Right cardiac atrium (tissue), 5 donors: ENCODE results near the gene VSIG8. TPM values are rescaled to one million over a fixed set of nuclear protein-coding genes. Genes with fewer than 3 reads are reported as not detected.

ENCODE experiments used
- ATAC-seq, 2 donors: fragments of 200-7000 bp; cut with Tn5 transposase; one replicate each; pipeline versions ENCODE4 v1.8.0 to v1.9.1; 2020; ENCODE audit warnings: moderate library complexity in 2 of 2, mild to moderate bottlenecking in 1 of 2
- DNase-seq, 3 donors: peaks; one replicate each; pipeline ENCODE4 v3.0.0-alpha.2; 2020
- H3K27ac ChIP-seq: one replicate; pipeline ENCODE4 v1.5.1; 2013; ENCODE audit warnings: mild to moderate bottlenecking, low read length, control low read depth, moderate library complexity
- H3K27me3 ChIP-seq: one replicate; pipeline ENCODE4 v1.6.1; 2013; ENCODE audit not compliant: control insufficient read depth, insufficient read depth
- H3K4me1 ChIP-seq: one replicate; pipeline ENCODE4 v1.6.1; 2013; ENCODE audit warnings: low read length; ENCODE audit not compliant: control insufficient read depth, insufficient read depth
- H3K4me3 ChIP-seq: one replicate; pipeline ENCODE4 v1.5.1; 2013; ENCODE audit warnings: low read length, control low read depth
- H3K9me3 ChIP-seq: one replicate; pipeline ENCODE4 v1.6.1; 2013; ENCODE audit warnings: low read length; ENCODE audit not compliant: control insufficient read depth
- WGBS: extraction: QIAGEN DNeasy Blood & Tissue Kit; methylation state at CpG from one replicate; pipeline ENCODE4 v1.1.7; 2013; 5-methylcytosine and 5-hydroxymethylcytosine counted together
- intact Hi-C, 4 donors: fragments of 100-400 bp; cut with DNase I; formaldehyde crosslinking; loops; one replicate each; pipeline versions ENCODE4 v1.11.0 to v1.14.0; 2022 to 2023
- polyA plus RNA-seq: library from polyadenylated mRNA; stranded (reverse); fragments of 200-250 nt; gene quantifications from one replicate; pipeline ENCODE4 v1.2.3, GENCODE V29; 2013
- total RNA-seq, 4 donors: library from RNA; stranded (reverse); fragmentation: NEBNext Ultra II Directional; extraction: Animal tissue kit (Norgen Biotek cat#: 25700); gene quantifications; one replicate each; pipeline ENCODE4 v1.2.1, GENCODE V29; 2021
- donor health status: healthy with polysubstance abuse.
- donor health status: DM: no; HTN: yes; CAD: no.
- donor health status: DM: no; HTN: no; CAD: no.
- donor health status: DM: no; HTN: yes; CAD: no; lungs with severe emphysema.
- donor health status: DM: yes; HTN: yes; CAD: no.

Gene VSIG8
- total and polyA plus RNA-seq, 5 donors: 0.07 to 0.23 (median 0.19) TPM; not detected in 2

- H3K4me3 ChIP-seq: no peak overlapping the region
- no peak for DNase-seq
- no peaks in the 10 kb centered on the region for H3K27me3 ChIP-seq
- intact Hi-C loops: no loop called here
- H3K27ac ChIP-seq: no peak overlapping the region
- 89% methylated on average over 3 of the region's 3 CpGs for WGBS
- H3K9me3 ChIP-seq: no peaks in the 10 kb centered on the region
- no peak for ATAC-seq
- H3K4me1 ChIP-seq: peaks cover 10% of the 10 kb centered on the region
Observed at GRCh38 chr1:159897962-159898361, 35.5 kb upstream of the VSIG8 start.

GRCh38 chr1:159896546-159896930 lies 34.1 kb upstream of the VSIG8 start:
- Histone ChIP-seq H3K4me3 (no peak overlapping the region), H3K9me3 (no peaks in the 10 kb centered on the region), H3K27ac (no peak overlapping the region), H3K27me3 (no peaks in the 10 kb centered on the region), H3K4me1 (peaks cover 10% of the 10 kb centered on the region)
- ATAC-seq: no peak
- 70% methylated on average over 3 of the region's 3 CpGs for WGBS
- intact Hi-C loops: no loop called here
- DNase-seq: peak in 1 of 3 donors; percentile 5

- WGBS: 62% methylated on average over 6 of the region's 6 CpGs
- intact Hi-C loops: no loop called here
- ATAC-seq: peak; percentile 32 to 46
Observed at GRCh38 chr1:159895836-159896545, 33.5 kb upstream of the VSIG8 start.

GRCh38 chr1:159895286-159895685 lies 32.8 kb upstream of the VSIG8 start:
- Histone ChIP-seq H3K27me3 (no peaks in the 10 kb centered on the region), H3K4me3 (no peak overlapping the region), H3K9me3 (no peaks in the 10 kb centered on the region), H3K27ac (no peak overlapping the region), H3K4me1 (peaks cover 3% of the 10 kb centered on the region)
- WGBS: 80% methylated on average over 3 of the region's 3 CpGs
- ATAC-seq (no peak), DNase-seq (no peak)
- intact Hi-C loops: no loop called here

More at GRCh38 chr1:159895836-159896545, 33.5 kb upstream of the VSIG8 start:
- Histone ChIP-seq H3K4me3 (no peak overlapping the region), H3K27ac (no peak overlapping the region), H3K27me3 (no peaks in the 10 kb centered on the region), H3K4me1 (peaks cover 8% of the 10 kb centered on the region), H3K9me3 (no peaks in the 10 kb centered on the region)
- DNase-seq: peak in 1 of 3 donors; percentile 54

- no peak for DNase-seq
- Histone ChIP-seq H3K27ac (no peak overlapping the region), H3K9me3 (no peaks in the 10 kb centered on the region), H3K27me3 (no peaks in the 10 kb centered on the region), H3K4me1 (peaks cover 6% of the 10 kb centered on the region), H3K4me3 (no peak overlapping the region)
- intact Hi-C loops: loop anchor here in 3 of 4 donors (5.0 kb wide), 2 partner anchors 96 to 111 kb away; partner anchors contain the start of gene DUSP23 (in 1 of the 3)
- 93% methylated on average over 5 of the region's 5 CpGs for WGBS
- no peak for ATAC-seq
Observed at GRCh38 chr1:159892944-159893343, 30.5 kb upstream of the VSIG8 start.

GRCh38 chr1:159891275-159892157 lies 29.1 kb upstream of the VSIG8 start:
- Histone ChIP-seq H3K4me3 (no peak overlapping the region), H3K4me1 (peaks cover 6% of the 10 kb centered on the region), H3K27me3 (no peaks in the 10 kb centered on the region), H3K9me3 (no peaks in the 10 kb centered on the region), H3K27ac (no peak overlapping the region)
- 50% methylated on average over 7 of the region's 7 CpGs for WGBS
- ATAC-seq (peak; percentile 79 to 88), DNase-seq (peak; percentile 84 to 93 (median 92))
- intact Hi-C loops: loop anchor here (2.0 to 5.0 kb wide), 3 partner anchors 93 to 109 kb away; partner anchors contain the start of gene DUSP23 (in 1 of the 4)

- ATAC-seq (peak in 1 of 2 donors; percentile 64), DNase-seq (peak in 1 of 3 donors; percentile 43)
- 62% methylated on average over 8 of the region's 8 CpGs for WGBS
- H3K27ac ChIP-seq: peak overlapping the region; percentile 82
- no peak overlapping the region for H3K4me3 ChIP-seq
- H3K27me3 ChIP-seq: no peaks in the 10 kb centered on the region
- H3K4me1 ChIP-seq: peaks cover 6% of the 10 kb centered on the region
- intact Hi-C loops: loop anchor here (2.0 to 5.0 kb wide), 3 partner anchors 92 to 108 kb away; partner anchors contain the start of gene DUSP23 (in 1 of the 4)
- H3K9me3 ChIP-seq: no peaks in the 10 kb centered on the region
Observed at GRCh38 chr1:159890390-159890789, 27.9 kb upstream of the VSIG8 start.

- DNase-seq (peak in 2 of 3 donors; percentile 38 to 60), ATAC-seq (peak; percentile 90 to 95)
- Histone ChIP-seq H3K27me3 (no peaks in the 10 kb centered on the region), H3K27ac (peak overlapping the region; percentile 82), H3K9me3 (no peaks in the 10 kb centered on the region), H3K4me1 (peaks cover 6% of the 10 kb centered on the region), H3K4me3 (no peak overlapping the region)
- WGBS: 29% methylated on average over 2 of the region's 2 CpGs
- intact Hi-C loops: loop anchor here (2.0 to 5.0 kb wide), 3 partner anchors 91 to 108 kb away; partner anchors contain the start of gene DUSP23 (in 1 of the 4)
Observed at GRCh38 chr1:159889821-159890252, 27.4 kb upstream of the VSIG8 start.

- H3K4me3 ChIP-seq: no peak overlapping the region
- H3K9me3 ChIP-seq: no peaks in the 10 kb centered on the region
- 95% methylated on average over 4 of the region's 4 CpGs for WGBS
- DNase-seq (no peak), ATAC-seq (no peak)
- H3K27me3 ChIP-seq: no peaks in the 10 kb centered on the region
- peak overlapping the region; percentile 80 for H3K27ac ChIP-seq
- H3K4me1 ChIP-seq: peaks cover 6% of the 10 kb centered on the region
- intact Hi-C loops: no loop called here
Observed at GRCh38 chr1:159889202-159889601, 26.7 kb upstream of the VSIG8 start.

GRCh38 chr1:159884296-159884695 lies 21.8 kb upstream of the VSIG8 start:
- Histone ChIP-seq H3K27me3 (no peaks in the 10 kb centered on the region), H3K4me1 (peaks cover under 1% of the 10 kb centered on the region), H3K9me3 (no peaks in the 10 kb centered on the region), H3K4me3 (no peak overlapping the region), H3K27ac (no peak overlapping the region)
- ATAC-seq (no peak), DNase-seq (no peak)
- intact Hi-C loops: no loop called here
- WGBS: 83% methylated on average over 8 of the region's 8 CpGs

GRCh38 chr1:159883134-159883533 lies 20.7 kb upstream of the VSIG8 start:
- WGBS: 67% methylated on average over 4 of the region's 4 CpGs
- no peaks in the 10 kb centered on the region for H3K9me3 ChIP-seq
- H3K4me1 ChIP-seq: no peaks in the 10 kb centered on the region
- H3K4me3 ChIP-seq: no peak overlapping the region
- H3K27ac ChIP-seq: no peak overlapping the region
- DNase-seq: no peak
- H3K27me3 ChIP-seq: no peaks in the 10 kb centered on the region
- ATAC-seq: no peak
- intact Hi-C loops: no loop called here
